ENCODE data around the gene CACNA1I. TPM values are rescaled to one million over a fixed set of nuclear protein-coding genes. Genes with fewer than 3 reads are reported as not detected.
A peak's percentile ranks its signal among the peaks of the same experiment; 100 is the strongest.

CACNA1I gene
- total RNA-seq, 1 experiment from 2014 or later, result 0.15 TPM

GRCh38 chr22:39522567-39523300 lies 47.8 kb upstream of the CACNA1I start:
- CTCF ChIA-PET, result interaction anchor here (3.0 to 3.9 kb wide), 2 partner anchors 21 to 26 kb away, joined by 9 to 11 read pairs; partner anchors contain the start of gene MIEF1
- RAD21 ChIA-PET (ENCODE audit: low non-redundant PET in 1 of 2, low total read pairs in 2 of 2, uncharacterized antibody in 2 of 2, unreplicated experiment in 2 of 2), result no interaction called here
- no peaks in the 10 kb centered on the region for H3K27me3 ChIP-seq (ENCODE audit: insufficient read depth, low read length)
- no peaks in the 10 kb centered on the region for H3K9me2 ChIP-seq (ENCODE audit: insufficient read depth)
- ATAC-seq (no peak), DNase-seq (ENCODE audit: low read depth, low spot score) (no peak)
- H3K9me3 ChIP-seq (ENCODE audit: control insufficient read depth in 1 of 2, insufficient read depth in 1 of 2, low read depth in 1 of 2, low read length in 2 of 2), result no peaks in the 10 kb centered on the region
- TF ChIP-seq POLR2AphosphoS5 (IDR thresholded peaks at IDR 0.05; ENCODE audit: low read depth, low read length), result peak; percentile 89; the same call in 1 of the 2 replicates
- TF ChIP-seq POLR2A (IDR thresholded peaks at IDR 0.05; ENCODE audit: borderline replicate concordance, extremely low read depth, insufficient read depth, insufficient read length), result peak; percentile 25
- TF ChIP-seq ZNF274 (IDR thresholded peaks at IDR 0.05; ENCODE audit: low read depth, low read length), result no peak
- H4K20me1 ChIP-seq (ENCODE audit: insufficient read depth), result peaks cover 16% of the 10 kb centered on the region; the same call in 1 of the 2 replicates
- H3K79me2 ChIP-seq (ENCODE audit: insufficient read depth, low read length), result peaks cover 49% of the 10 kb centered on the region
- intact Hi-C loops (cut with micrococcal nuclease), result loop anchor here (5.0 kb wide), 1 partner anchor 205 kb away; the partner anchor contains the start of gene RPL3
- peaks cover 15 to 34% of the 10 kb centered on the region in 2 experiments; a peak in 3 of 4 replicates for H3K36me3 ChIP-seq (ENCODE audit: control insufficient read depth in 1 of 2, insufficient read depth in 2 of 2, low read length in 2 of 2)
- no peak overlapping the region for H3K4me3 ChIP-seq (replicated peaks in 1 of 2; ENCODE audit: low read depth in 1 of 2, low read length in 2 of 2)
- no peak overlapping the region for H2AFZ ChIP-seq (ENCODE audit: low read depth, low read length, poor library complexity, severe bottlenecking)
- no TSS peak for BruUV-seq (replicated peaks)
- H3K4me2 ChIP-seq (ENCODE audit: low read length), result peak overlapping the region; percentile 75; the same call in 1 of the 2 replicates
- POLR2A ChIA-PET, result interaction anchor here (1.1 to 1.7 kb wide), 3 partner anchors 21 to 203 kb away, joined by 4 to 6 read pairs (median 5); partner anchors contain the start of genes MIEF1 and RPL3
- peak overlapping the region; percentile 12; the same call in 1 of the 2 replicates for H3K9ac ChIP-seq (ENCODE audit: low read length)
- H3K4me1 ChIP-seq (ENCODE audit: control insufficient read depth in 1 of 2, insufficient read depth in 2 of 2, low read length in 2 of 2), result peaks cover 17 to 37% of the 10 kb centered on the region in 2 experiments
- peak overlapping the region; percentile 99 for H3K27ac ChIP-seq (ENCODE audit: low read depth, low read length)

GRCh38 chr22:39524089-39524752 lies 46.3 kb upstream of the CACNA1I start:
- Histone ChIP-seq H3K27me3 (ENCODE audit: insufficient read depth, low read length) (no peaks in the 10 kb centered on the region), H3K36me3 (ENCODE audit: control insufficient read depth in 1 of 2, insufficient read depth in 2 of 2, low read length in 2 of 2) (peaks cover 15 to 43% of the 10 kb centered on the region in 2 experiments; a peak in 3 of 4 replicates), H3K9me3 (ENCODE audit: control insufficient read depth in 1 of 2, insufficient read depth in 1 of 2, low read depth in 1 of 2, low read length in 2 of 2) (no peaks in the 10 kb centered on the region), H2AFZ (ENCODE audit: low read depth, low read length, poor library complexity, severe bottlenecking) (no peak overlapping the region), H3K4me1 (ENCODE audit: control insufficient read depth in 1 of 2, insufficient read depth in 2 of 2, low read length in 2 of 2) (peaks cover 9 to 29% of the 10 kb centered on the region in 2 experiments; a peak in 3 of 4 replicates), H4K20me1 (ENCODE audit: insufficient read depth) (peaks cover 25% of the 10 kb centered on the region; the same call in 1 of the 2 replicates), H3K9ac (ENCODE audit: low read length) (no peak overlapping the region), H3K27ac (ENCODE audit: low read depth, low read length) (no peak overlapping the region), H3K4me3 (replicated peaks in 1 of 2; ENCODE audit: low read depth in 1 of 2, low read length in 2 of 2) (no peak overlapping the region), H3K79me2 (ENCODE audit: insufficient read depth, low read length) (peaks cover 50% of the 10 kb centered on the region), H3K4me2 (ENCODE audit: low read length) (no peak overlapping the region), H3K9me2 (ENCODE audit: insufficient read depth) (no peaks in the 10 kb centered on the region)
- ChIA-PET CTCF (interaction anchor here (1.0 to 3.9 kb wide), 5 partner anchors 23 to 654 kb away, joined by 3 to 11 read pairs (median 5); partner anchors contain the start of gene MIEF1), POLR2A (interaction anchor here (0.7 to 1.7 kb wide), 7 partner anchors 10 to 517 kb away, joined by 3 to 12 read pairs (median 4); partner anchors contain the start of gene MIEF1), RAD21 (ENCODE audit: low non-redundant PET in 1 of 2, low total read pairs in 2 of 2, uncharacterized antibody in 2 of 2, unreplicated experiment in 2 of 2) (interaction anchor here in 1 of 2 experiments (0.7 kb wide), 2 partner anchors 46 to 542 kb away, joined by 3 to 7 read pairs; no protein-coding TSS in a partner anchor)
- intact Hi-C loops (cut with micrococcal nuclease), result loop anchor here (5.0 kb wide), 1 partner anchor 207 kb away; the partner anchor contains the start of gene RPL3
- no TSS peak for BruUV-seq (replicated peaks)
- DNase-seq (ENCODE audit: low read depth, low spot score) (no peak), ATAC-seq (no peak)
- peak; percentile 45; the same call in 1 of the 2 replicates for TF ChIP-seq POLR2AphosphoS5 (IDR thresholded peaks at IDR 0.05; ENCODE audit: low read depth, low read length)
- no peak for TF ChIP-seq EZH2 (IDR thresholded peaks at IDR 0.05)
